GM12801 (cell line): ENCODE data around the gene LARP4.

Experiments used
- TF ChIP-seq, protein P1 (sequence below): IDR thresholded peaks from one replicate; pipeline ENCODE4 v1.5.1; 2011; ENCODE audit warnings: control low read depth; ENCODE audit not compliant: insufficient read length; ENCODE audit errors: extremely low read depth

Gene LARP4

DNA sequence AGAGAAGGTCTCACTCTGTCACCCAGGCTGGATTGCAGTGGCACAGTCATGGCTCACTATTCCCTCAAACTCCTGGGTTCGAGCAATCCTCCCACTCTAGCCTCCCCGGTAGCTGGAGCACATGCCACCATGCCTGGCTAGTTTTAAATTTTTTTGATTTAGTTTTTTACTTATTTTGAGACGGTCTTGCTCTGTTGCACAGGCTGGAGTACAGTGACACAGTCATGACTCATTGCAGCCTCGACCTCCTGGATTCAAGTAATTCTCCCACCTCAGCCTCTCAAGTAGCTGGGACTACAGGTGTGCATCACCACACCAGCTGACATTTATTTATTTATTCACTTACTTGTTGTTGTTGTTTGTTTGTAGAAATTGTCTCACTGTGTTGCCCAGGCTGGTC is 81.9 kb downstream of the LARP4 start:
- TF ChIP-seq, protein P1, sequence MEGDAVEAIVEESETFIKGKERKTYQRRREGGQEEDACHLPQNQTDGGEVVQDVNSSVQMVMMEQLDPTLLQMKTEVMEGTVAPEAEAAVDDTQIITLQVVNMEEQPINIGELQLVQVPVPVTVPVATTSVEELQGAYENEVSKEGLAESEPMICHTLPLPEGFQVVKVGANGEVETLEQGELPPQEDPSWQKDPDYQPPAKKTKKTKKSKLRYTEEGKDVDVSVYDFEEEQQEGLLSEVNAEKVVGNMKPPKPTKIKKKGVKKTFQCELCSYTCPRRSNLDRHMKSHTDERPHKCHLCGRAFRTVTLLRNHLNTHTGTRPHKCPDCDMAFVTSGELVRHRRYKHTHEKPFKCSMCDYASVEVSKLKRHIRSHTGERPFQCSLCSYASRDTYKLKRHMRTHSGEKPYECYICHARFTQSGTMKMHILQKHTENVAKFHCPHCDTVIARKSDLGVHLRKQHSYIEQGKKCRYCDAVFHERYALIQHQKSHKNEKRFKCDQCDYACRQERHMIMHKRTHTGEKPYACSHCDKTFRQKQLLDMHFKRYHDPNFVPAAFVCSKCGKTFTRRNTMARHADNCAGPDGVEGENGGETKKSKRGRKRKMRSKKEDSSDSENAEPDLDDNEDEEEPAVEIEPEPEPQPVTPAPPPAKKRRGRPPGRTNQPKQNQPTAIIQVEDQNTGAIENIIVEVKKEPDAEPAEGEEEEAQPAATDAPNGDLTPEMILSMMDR: no peak

DNA sequence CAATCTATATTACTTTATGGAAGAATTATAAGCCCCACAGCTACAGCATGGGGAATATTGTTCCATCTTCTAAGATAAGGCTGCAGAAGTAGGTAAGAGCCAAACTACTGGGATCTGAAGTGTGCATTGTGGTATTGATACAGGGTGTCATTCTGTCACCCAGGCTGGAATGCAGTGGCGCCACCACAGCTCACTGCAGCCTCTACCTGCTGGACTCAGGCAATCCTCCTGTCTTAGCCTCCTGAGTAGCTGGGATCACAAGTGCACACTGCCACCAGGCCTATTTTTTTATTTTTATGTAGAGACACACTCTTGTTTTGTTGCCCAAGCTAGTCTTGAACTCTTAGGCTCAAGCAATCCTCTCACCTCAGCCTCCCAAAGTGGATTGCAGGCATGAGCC is 82.8 kb downstream of the LARP4 start:
- TF ChIP-seq, protein P1: no peak

DNA sequence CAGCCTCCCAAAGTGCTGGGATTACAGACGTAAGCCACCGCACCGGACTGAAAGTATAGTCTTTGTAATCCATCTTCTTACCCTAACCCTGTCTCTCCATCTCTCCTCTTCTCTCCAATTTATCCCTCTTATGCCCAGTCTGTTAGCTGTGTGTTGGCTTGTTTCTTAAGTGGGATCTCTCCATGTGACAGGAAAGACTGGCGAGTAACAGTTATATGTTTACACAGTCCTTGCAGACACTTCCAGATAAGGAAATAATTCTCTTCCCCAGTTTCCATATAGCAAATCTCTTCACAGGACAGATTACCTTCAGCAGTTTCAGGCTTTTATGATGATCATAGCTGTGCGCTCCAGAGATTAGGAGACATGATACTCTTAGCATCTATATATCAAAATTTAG is 88.1 kb downstream of the LARP4 start:
- TF ChIP-seq, protein P1: no peak

DNA sequence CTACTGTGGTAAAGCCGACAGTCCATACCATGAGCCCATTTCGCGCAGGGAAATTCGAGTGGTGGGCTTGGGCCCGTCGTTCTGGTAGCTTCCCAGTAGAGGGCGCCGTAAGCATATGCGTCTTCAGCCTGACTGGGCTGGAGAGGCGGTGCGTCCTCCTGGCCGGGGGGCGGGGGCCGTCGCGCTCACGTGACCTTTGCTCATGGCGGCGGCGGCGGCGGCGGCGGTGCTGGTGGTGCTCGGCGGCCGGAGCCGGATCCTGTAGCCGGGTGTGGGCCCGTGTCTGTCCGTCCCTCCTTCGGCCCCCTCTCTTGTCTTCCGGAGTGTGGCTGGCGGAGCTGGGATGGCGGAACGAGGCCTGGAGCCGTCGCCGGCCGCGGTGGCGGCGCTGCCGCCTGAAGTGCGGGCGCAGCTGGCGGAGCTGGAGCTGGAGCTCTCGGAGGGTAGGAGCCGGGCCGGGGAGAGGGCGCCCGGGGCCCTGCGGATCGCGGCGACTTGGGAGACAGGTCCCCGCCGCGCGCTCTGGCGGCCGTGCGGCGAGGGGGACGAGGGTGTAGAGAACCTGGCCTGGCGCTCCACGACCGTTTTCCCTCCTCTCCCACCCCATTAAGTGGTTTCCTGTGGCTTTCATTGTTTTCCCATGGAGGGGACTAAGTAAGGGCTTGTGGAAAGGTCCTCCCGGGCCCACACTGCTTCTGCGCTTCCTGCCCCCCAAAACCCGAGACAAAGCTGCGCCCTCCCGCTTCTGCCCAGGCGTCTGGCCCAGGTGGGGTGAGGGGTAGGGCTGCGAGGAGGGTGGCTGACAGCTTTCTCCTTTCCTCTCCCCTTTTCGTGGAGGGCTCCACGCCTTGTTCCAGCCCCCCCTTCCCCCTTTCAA is 104.4 kb downstream of the LARP4 start, which contains the start of gene DIP2B:
DIP2B (plus strand) TSS at position 188 of the 877 bp plus-strand sequence; CDS start at position 344, 156 bp downstream.
- TF ChIP-seq, protein P1: no peak

DNA sequence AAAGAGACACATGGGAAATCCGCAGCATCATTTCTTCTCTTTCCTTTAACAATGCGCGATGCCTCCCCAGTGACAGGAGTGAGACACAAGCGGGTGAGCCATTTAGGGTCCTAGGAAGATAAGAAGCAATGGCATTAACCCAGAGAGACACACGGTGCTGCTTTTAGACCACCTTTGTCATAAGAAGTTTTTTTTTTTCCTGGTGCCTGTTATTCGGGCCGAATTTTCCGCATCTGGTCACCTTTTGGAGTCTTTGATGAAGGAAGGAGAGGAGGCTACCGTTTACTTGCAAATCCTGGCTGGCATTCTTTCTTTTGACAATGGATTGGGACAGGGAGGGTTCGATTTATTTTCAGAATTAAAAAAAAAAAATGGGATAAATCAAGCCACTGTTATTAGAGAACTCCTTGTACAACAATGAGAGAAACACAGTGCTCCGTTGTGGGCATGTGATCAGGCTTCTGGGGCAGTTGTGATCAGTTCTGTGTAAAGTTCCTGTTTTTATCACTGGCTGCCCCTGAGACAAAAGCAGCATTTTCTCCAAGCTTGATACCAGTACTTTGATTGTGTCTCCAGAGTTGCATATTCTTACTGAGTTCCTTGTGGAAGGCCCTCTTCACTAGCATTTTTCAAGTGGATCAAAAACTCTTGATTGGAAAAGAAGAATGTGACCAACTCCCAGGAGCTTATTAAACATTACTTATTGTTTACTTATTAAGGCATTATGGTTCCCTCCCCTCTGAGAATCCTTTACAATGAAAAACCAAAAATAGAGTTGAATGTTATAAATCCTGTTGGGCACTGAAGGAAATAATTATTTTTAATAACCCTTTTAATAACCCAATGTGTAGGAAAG is 105.2 kb downstream of the LARP4 start:
- TF ChIP-seq, protein P1: no peak

DNA sequence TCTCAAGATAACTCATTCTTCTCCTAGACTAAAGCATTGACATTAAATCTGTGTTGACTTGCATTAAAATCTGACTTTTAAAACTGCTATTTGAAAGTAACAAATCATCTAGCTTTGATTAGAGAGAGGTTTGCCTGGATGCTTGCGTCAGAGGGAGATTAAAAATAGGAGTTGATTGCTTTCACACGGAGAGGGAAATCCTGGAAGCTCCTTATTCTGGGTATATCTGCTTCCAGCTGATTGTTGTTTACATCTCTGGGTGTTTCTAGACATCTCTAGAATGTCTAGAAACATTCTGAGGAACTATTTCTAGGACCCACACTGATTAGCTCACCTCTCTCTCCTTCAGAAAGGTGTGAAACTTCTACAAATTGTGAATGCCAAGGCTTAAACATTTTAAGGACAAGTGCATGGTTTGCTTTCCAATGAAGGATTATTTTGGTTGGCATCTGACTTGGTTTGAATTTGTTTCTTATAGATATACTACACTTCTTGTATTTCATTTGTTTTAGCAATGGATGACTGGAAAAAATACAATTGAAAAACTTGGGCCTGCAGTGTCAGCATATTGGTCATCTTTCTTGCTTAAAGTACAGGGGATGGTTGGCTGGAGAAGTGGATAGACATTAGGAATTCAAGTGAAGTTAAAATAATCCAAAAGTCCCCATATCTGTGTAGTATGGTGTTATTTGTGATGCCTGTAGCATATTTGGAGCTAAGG is 106.2 kb downstream of the LARP4 start:
- TF ChIP-seq, protein P1: no peak

DNA sequence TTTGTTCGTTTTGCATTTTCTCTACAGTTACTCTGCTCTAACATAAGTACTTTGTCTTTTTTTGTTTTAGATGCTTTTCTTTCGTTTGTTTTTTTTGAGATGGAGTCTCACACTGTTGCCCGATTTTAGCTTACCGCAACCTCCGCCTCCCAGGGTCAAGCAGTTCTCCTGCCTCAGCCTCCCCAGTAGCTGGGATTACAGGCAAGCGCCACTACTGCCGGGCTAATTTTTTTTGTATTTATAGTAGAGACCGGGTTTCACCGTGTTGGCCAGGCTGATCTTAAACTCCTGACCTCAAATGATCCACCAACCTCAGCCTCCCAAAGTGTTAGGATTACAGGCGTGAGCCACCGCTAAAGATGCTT is 106.8 kb downstream of the LARP4 start:
- TF ChIP-seq, protein P1: no peak
